SK-N-SH (cell line): Measurements from ENCODE around the gene RAB26. TPM values are rescaled to one million over a fixed set of nuclear protein-coding genes. Genes with fewer than 3 reads are reported as not detected.
A peak's percentile ranks its signal among the peaks of the same experiment; 100 is the strongest.

Experiments
- CTCF ChIA-PET: fragments of 300-600, 350-600 bp; formaldehyde crosslinking; extraction: SDS; loops from one replicate; lab custom pipeline; 2021; lab: Yijun Ruan, JAX
- POLR2A ChIA-PET: fragments of 350-600 bp; sonication (Branson Sonifier 250); formaldehyde crosslinking; extraction: SDS; loops from one replicate; lab custom pipeline; 2020; ENCODE audit warnings: antibody characterized with exemption, inconsistent platforms; lab: Yijun Ruan, JAX
- DNase-seq: peaks from one replicate; pipeline ENCODE4 v3.0.0; 2012
- H2AFZ ChIP-seq: fragments of 200-600 bp; sonication (generic); 2 replicates; pipeline ENCODE4 v1.8.1; 2016; ENCODE audit warnings: antibody characterized with exemption, mild to moderate bottlenecking, low read depth
- H3F3A ChIP-seq: fragments of 200-600 bp; sonication (generic); replicated peaks from 2 replicates; pipeline ENCODE3; 2016; ENCODE audit warnings: antibody characterized with exemption, mild to moderate bottlenecking; ENCODE audit not compliant: insufficient read depth
- H3K27ac ChIP-seq, 2 experiments: fragments of 200-500 bp in 1 of 2; fragments of 200-600 bp in 1 of 2; sonication (Bioruptor generic) in 1 of 2; sonication (generic), shearing (Covaris generic) in 1 of 2; 2 replicates each; pipeline versions ENCODE4 v1.5.1 to v1.6.1; 2014 to 2016; ENCODE audit warnings: low read depth in 2 of 2, inconsistent platforms in 1 of 2, low read length in 1 of 2, mild to moderate bottlenecking in 1 of 2, mixed read lengths in 1 of 2
- H3K27me3 ChIP-seq: fragments of 200-600 bp; sonication (generic), shearing (Covaris generic); 2 replicates; pipeline ENCODE4 v1.6.1; 2016; ENCODE audit warnings: mixed run types; ENCODE audit not compliant: insufficient read depth
- H3K36me3 ChIP-seq, 2 experiments: fragments of 200-500 bp in 1 of 2; fragments of 200-600 bp in 1 of 2; sonication (Bioruptor generic) in 1 of 2; sonication (generic) in 1 of 2; replicated peaks in 1 of 2; 2 replicates each; pipeline versions ENCODE3 to v1.5.1; 2014 to 2016; ENCODE audit warnings: low read length in 1 of 2, mild to moderate bottlenecking in 1 of 2; ENCODE audit not compliant: insufficient read depth in 2 of 2, control insufficient read depth in 1 of 2
- H3K4me1 ChIP-seq, 2 experiments: fragments of 200-500 bp in 1 of 2; fragments of 200-600 bp in 1 of 2; sonication (Bioruptor generic) in 1 of 2; sonication (generic), shearing (Covaris generic) in 1 of 2; 2 replicates each; pipeline versions ENCODE4 v1.5.1 to v1.6.1; 2014 to 2016; ENCODE audit warnings: low read depth in 1 of 2, low read length in 1 of 2, mixed run types in 1 of 2; ENCODE audit not compliant: insufficient read depth in 2 of 2, control insufficient read depth in 1 of 2
- H3K4me2 ChIP-seq: fragments of 200-600 bp; sonication (generic), shearing (Covaris generic); 2 replicates; pipeline ENCODE4 v1.6.1; 2017; ENCODE audit warnings: mixed run types
- H3K4me3 ChIP-seq, 2 experiments: fragments of 200-500 bp in 1 of 2; fragments of 200-600 bp in 1 of 2; sonication (Bioruptor generic) in 1 of 2; sonication (generic), shearing (Covaris generic) in 1 of 2; 2 replicates each; pipeline versions ENCODE4 v1.5.1 to v1.8.1; 2014 to 2016; ENCODE audit warnings: low read depth in 2 of 2, inconsistent platforms in 1 of 2, low read length in 1 of 2, mild to moderate bottlenecking in 1 of 2, mixed read lengths in 1 of 2, moderate library complexity in 1 of 2
- H3K79me2 ChIP-seq: fragments of 200-600 bp; sonication (generic); 2 replicates; pipeline ENCODE4 v1.8.1; 2017; ENCODE audit warnings: mild to moderate bottlenecking; ENCODE audit not compliant: insufficient read depth
- H3K9ac ChIP-seq: fragments of 200-600 bp; sonication (generic); 2 replicates; pipeline ENCODE4 v1.6.1; 2017; ENCODE audit warnings: mixed run types
- H3K9me2 ChIP-seq: fragments of 200-600 bp; sonication (generic); 2 replicates; pipeline ENCODE4 v1.6.1; 2017; ENCODE audit warnings: mixed run types
- H3K9me3 ChIP-seq: fragments of 200-600 bp; sonication (generic); 2 replicates; pipeline ENCODE4 v1.6.1; 2017; ENCODE audit warnings: mixed run types, mild to moderate bottlenecking, moderate library complexity
- H4K20me1 ChIP-seq: fragments of 200-600 bp; sonication (generic); 2 replicates; pipeline ENCODE4 v1.6.1; 2017; ENCODE audit warnings: mild to moderate bottlenecking, mixed run types; ENCODE audit not compliant: insufficient read depth
- CTCF ChIP-seq: fragments of 200-600 bp; sonication (generic); IDR thresholded peaks from 2 replicates; pipeline ENCODE4 v1.6.1; 2017; ENCODE audit warnings: antibody characterized with exemption, mild to moderate bottlenecking, moderate library complexity
- ELF1 ChIP-seq: IDR thresholded peaks from 2 replicates; pipeline ENCODE4 v1.4.0; 2012
- EZH2phosphoT487 ChIP-seq: fragments of 200-600 bp; sonication (generic); IDR thresholded peaks from 2 replicates; pipeline ENCODE4 v1.6.1; 2017; ENCODE audit warnings: low read depth, mixed run types, mild to moderate bottlenecking, antibody characterized with exemption, moderate library complexity, borderline replicate concordance
- FOSL2 ChIP-seq: IDR thresholded peaks from 2 replicates; pipeline ENCODE4 v1.4.0; 2012; ENCODE audit warnings: low read depth, mild to moderate bottlenecking, moderate library complexity, borderline replicate concordance
- GATA2 ChIP-seq: sonication (generic); formaldehyde crosslinking; IDR thresholded peaks from 2 replicates; pipeline ENCODE4 v1.5.0; 2020; ENCODE audit warnings: mild to moderate bottlenecking, missing genetic modification reagents
- IRF3 ChIP-seq: fragments of 150-350 bp; IDR thresholded peaks from 2 replicates; pipeline ENCODE4 v1.6.1; 2016; ENCODE audit warnings: mild to moderate bottlenecking, low read depth, low read length
- JUND ChIP-seq: IDR thresholded peaks from 2 replicates; pipeline ENCODE4 v1.4.0; 2012
- MAX ChIP-seq: IDR thresholded peaks from 2 replicates; pipeline ENCODE4 v1.4.0; 2012; ENCODE audit warnings: low read depth
- NFIC ChIP-seq: IDR thresholded peaks from 2 replicates; pipeline ENCODE4 v1.4.0; 2012; ENCODE audit warnings: borderline replicate concordance
- NRF1 ChIP-seq: IDR thresholded peaks from 2 replicates; pipeline ENCODE4 v1.6.1; 2012; ENCODE audit warnings: low read depth, mild to moderate bottlenecking, low read length
- PBX3 ChIP-seq: IDR thresholded peaks from 2 replicates; pipeline ENCODE4; 2012
- RXRA ChIP-seq: IDR thresholded peaks from 2 replicates; pipeline ENCODE4 v1.4.0; 2012; ENCODE audit warnings: low read depth, mild to moderate bottlenecking, borderline replicate concordance
- SMC3 ChIP-seq: IDR thresholded peaks from 2 replicates; pipeline ENCODE4 v1.6.1; 2012; ENCODE audit warnings: low read depth, low read length, improper control_type of control experiment
- TAF1 ChIP-seq: IDR thresholded peaks from 2 replicates; pipeline ENCODE4 v1.6.1; 2012; ENCODE audit warnings: low read depth, mild to moderate bottlenecking, low read length, moderate library complexity, borderline replicate concordance
- TCF12 ChIP-seq: IDR thresholded peaks from 2 replicates; pipeline ENCODE4 v1.4.0; 2012
- TEAD4 ChIP-seq: IDR thresholded peaks from 2 replicates; pipeline ENCODE4 v1.4.0; 2012; ENCODE audit warnings: mild to moderate bottlenecking, borderline replicate concordance; ENCODE audit not compliant: insufficient read depth
- USF2 ChIP-seq: fragments of 150-350 bp; IDR thresholded peaks from 2 replicates; pipeline ENCODE4 v1.6.1; 2017; ENCODE audit warnings: antibody characterized with exemption, low read length, low read depth, borderline replicate concordance
- YY1 ChIP-seq: IDR thresholded peaks from 2 replicates; pipeline ENCODE4 v1.4.0; 2012; ENCODE audit warnings: low read depth, mild to moderate bottlenecking
- WGBS: methylation state at CpG from one replicate; pipeline ENCODE4 v1.1.6; 2017; ENCODE audit warnings: low lambda C conversion rate; 5-methylcytosine and 5-hydroxymethylcytosine counted together
- polyA plus RNA-seq, 3 experiments: library from polyadenylated mRNA; depleted of rRNA; stranded (reverse); fragments of >200 nt; gene quantifications; 2 replicates each; pipeline ENCODE4 v1.2.3, GENCODE V29; 2012

The RAB26 gene
- polyA plus RNA-seq, 1 of the 3 experiments (the other 2 are of a cell fraction): 14.3 TPM

- peak overlapping the region; percentile 77 for H3K4me2 ChIP-seq
- TF ChIP-seq NFIC (no peak), MAX (no peak), TEAD4 (no peak), JUND (no peak), TAF1 (no peak), RXRA (no peak), EZH2phosphoT487 (no peak), USF2 (no peak), IRF3 (no peak), CTCF (no peak), TCF12 (no peak), YY1 (no peak), ELF1 (no peak), PBX3 (no peak), SMC3 (no peak), NRF1 (no peak), FOSL2 (no peak), GATA2 (CRISPR knock-in tag) (no peak)
- peak; percentile 70 for DNase-seq
- no peaks in the 10 kb centered on the region for H3K79me2 ChIP-seq
- H3K4me1 ChIP-seq: peaks cover 0 to 18% of the 10 kb centered on the region in 2 experiments; a peak in 1 of 4 replicates
- H3K4me3 ChIP-seq: peak overlapping the region; percentile 44 to 53
- H3K9ac ChIP-seq: no peak overlapping the region
- H3K36me3 ChIP-seq: no peaks in the 10 kb centered on the region
- no peak overlapping the region for H2AFZ ChIP-seq
- no peaks in the 10 kb centered on the region for H4K20me1 ChIP-seq
- 0% methylated on average over 1 of the region's 49 CpGs for WGBS
- H3K9me2 ChIP-seq: no peaks in the 10 kb centered on the region
- ChIA-PET CTCF (interaction anchor here (0.6 to 3.6 kb wide), 21 partner anchors 9 to 306 kb away, joined by 3 to 33 read pairs (median 5); partner anchors contain the start of genes BRICD5, CCNF, ECI1 and MLST8), POLR2A (interaction anchor here (0.8 to 3.3 kb wide), 6 partner anchors 9 to 56 kb away, joined by 3 to 18 read pairs (median 5); partner anchors contain the start of genes ECI1, MLST8 and TRAF7)
- no peaks in the 10 kb centered on the region for H3K9me3 ChIP-seq
- H3K27ac ChIP-seq: no peak overlapping the region; a peak in 1 of 4 replicates
- H3K27me3 ChIP-seq: no peaks in the 10 kb centered on the region
- H3F3A ChIP-seq: no peaks in the 10 kb centered on the region
Observed at GRCh38 chr16:2195322-2196161, 47.1 kb downstream of the RAB26 start.
